ENCODE data around the gene APRT. TPM values are rescaled to one million over a fixed set of nuclear protein-coding genes. Genes with fewer than 3 reads are reported as not detected.

Gene APRT
- total RNA-seq, 4 donors from 2014 or later = 81.6 to 221 (median 149) TPM

GRCh38 chr16:88835383-88835782 lies 23.7 kb upstream of the APRT start:
- Histone ChIP-seq H3K9me3 (no peaks in the 10 kb centered on the region), H3K27ac (peak overlapping the region in 1 of 4 donors; percentile 37), H3K36me3 (peaks cover 0 to 10% (median 3%) of the 10 kb centered on the region in 4 donors), H3K4me1 (no peaks in the 10 kb centered on the region), H3K27me3 (no peaks in the 10 kb centered on the region), H3K4me3 (no peak overlapping the region)
- intact Hi-C loops (cut with DNase I; ENCODE audit: low total_unique reads) (no loop called here), in situ Hi-C loops (cut with MboI; ENCODE audit: low pct_ligation_motif_present in 1 of 4, low pct_unique_long_range_greater_than_20kb in 1 of 4, low sequenced_read_pairs in 3 of 4) (no loop called here)
- DNase-seq = peak; percentile 20
- TF ChIP-seq CTCF (IDR thresholded peaks at IDR 0.05) = no peak
- peak; percentile 15 for TF ChIP-seq POLR2A (IDR thresholded peaks at IDR 0.05)
- TF ChIP-seq POLR2AphosphoS5 (IDR thresholded peaks at IDR 0.05) = peak in 2 of 3 donors; percentile 14 to 31
- WGBS, 2 donors (ENCODE audit: low coverage in 1 of 2) = 83 to 90% methylated on average over 2 to 11 of the region's 11 CpGs

- WGBS, 2 donors (ENCODE audit: low coverage in 1 of 2) = 93% methylated on average over 13 of the region's 13 CpGs; no CpG with 5 or more reads in 1 of the 2 donors
- H3K36me3 ChIP-seq = peaks cover 0 to 3% (median 0%) of the 10 kb centered on the region in 4 donors
- no peak overlapping the region for H3K27ac ChIP-seq
Observed at GRCh38 chr16:88834670-88835069, 22.9 kb upstream of the APRT start.

GRCh38 chr16:88833086-88833485 lies 21.4 kb upstream of the APRT start:
- Histone ChIP-seq H3K27ac (no peak overlapping the region), H3K27me3 (no peaks in the 10 kb centered on the region), H3K4me1 (no peaks in the 10 kb centered on the region), H3K4me3 (no peak overlapping the region), H3K36me3 (peaks cover 0 to 3% (median 0%) of the 10 kb centered on the region in 4 donors), H3K9me3 (no peaks in the 10 kb centered on the region)
- in situ Hi-C loops (cut with MboI; ENCODE audit: low pct_ligation_motif_present in 1 of 4, low pct_unique_long_range_greater_than_20kb in 1 of 4, low sequenced_read_pairs in 3 of 4) = no loop called here
- no peak for TF ChIP-seq EP300 (IDR thresholded peaks at IDR 0.05; ENCODE audit: low read depth)
- no peak for TF ChIP-seq POLR2A (IDR thresholded peaks at IDR 0.05)
- intact Hi-C loops (cut with DNase I; ENCODE audit: low total_unique reads) = no loop called here
- WGBS, 2 donors (ENCODE audit: low coverage in 1 of 2) = 89 to 92% methylated on average over 9 to 13 of the region's 13 CpGs
- no peak for DNase-seq

More at GRCh38 chr16:88834670-88835069, 22.9 kb upstream of the APRT start:
- no peak for DNase-seq
- in situ Hi-C loops (cut with MboI; ENCODE audit: low pct_ligation_motif_present in 1 of 4, low pct_unique_long_range_greater_than_20kb in 1 of 4, low sequenced_read_pairs in 3 of 4) (no loop called here), intact Hi-C loops (cut with DNase I; ENCODE audit: low total_unique reads) (no loop called here)
- no peak overlapping the region for H3K4me3 ChIP-seq
- H3K9me3 ChIP-seq = no peaks in the 10 kb centered on the region
- H3K27me3 ChIP-seq = no peaks in the 10 kb centered on the region
- TF ChIP-seq POLR2A (IDR thresholded peaks at IDR 0.05) (no peak), EP300 (IDR thresholded peaks at IDR 0.05; ENCODE audit: low read depth) (no peak), POLR2AphosphoS5 (IDR thresholded peaks at IDR 0.05) (no peak), CTCF (IDR thresholded peaks at IDR 0.05) (no peak)
- no peaks in the 10 kb centered on the region for H3K4me1 ChIP-seq

GRCh38 chr16:88831838-88832237 lies 20.1 kb upstream of the APRT start:
- in situ Hi-C loops (cut with MboI; ENCODE audit: low pct_ligation_motif_present in 1 of 4, low pct_unique_long_range_greater_than_20kb in 1 of 4, low sequenced_read_pairs in 3 of 4) (no loop called here), intact Hi-C loops (cut with DNase I; ENCODE audit: low total_unique reads) (no loop called here)
- no peak for DNase-seq
- 88% methylated on average over 13 of the region's 13 CpGs; no CpG with 5 or more reads in 1 of the 2 donors for WGBS, 2 donors (ENCODE audit: low coverage in 1 of 2)
- TF ChIP-seq EP300 (IDR thresholded peaks at IDR 0.05; ENCODE audit: low read depth) = no peak
- TF ChIP-seq CTCF (IDR thresholded peaks at IDR 0.05) = no peak
- no peak for TF ChIP-seq POLR2A (IDR thresholded peaks at IDR 0.05)
- TF ChIP-seq POLR2AphosphoS5 (IDR thresholded peaks at IDR 0.05) = no peak
- H3K9me3 ChIP-seq = no peaks in the 10 kb centered on the region
- no peaks in the 10 kb centered on the region for H3K27me3 ChIP-seq
- no peak overlapping the region for H3K27ac ChIP-seq
- H3K36me3 ChIP-seq = peaks cover 0 to 8% (median 0%) of the 10 kb centered on the region in 4 donors
- peaks cover 0 to 1% (median 0%) of the 10 kb centered on the region in 4 donors for H3K4me1 ChIP-seq
- H3K4me3 ChIP-seq = no peak overlapping the region

GRCh38 chr16:88830783-88831182 lies 19.1 kb upstream of the APRT start:
- peak overlapping the region in 3 of 4 donors; percentile 15 to 55 (median 25) for H3K27ac ChIP-seq
- no peaks in the 10 kb centered on the region for H3K27me3 ChIP-seq
- intact Hi-C loops (cut with DNase I; ENCODE audit: low total_unique reads) (no loop called here), in situ Hi-C loops (cut with MboI; ENCODE audit: low pct_ligation_motif_present in 1 of 4, low pct_unique_long_range_greater_than_20kb in 1 of 4, low sequenced_read_pairs in 3 of 4) (no loop called here)
- H3K9me3 ChIP-seq = no peaks in the 10 kb centered on the region
- peaks cover 0 to 8% (median 0%) of the 10 kb centered on the region in 4 donors for H3K36me3 ChIP-seq
- no peak for DNase-seq
- WGBS, 2 donors (ENCODE audit: low coverage in 1 of 2) = 90% methylated on average over 14 of the region's 14 CpGs; no CpG with 5 or more reads in 1 of the 2 donors
- TF ChIP-seq POLR2AphosphoS5 (IDR thresholded peaks at IDR 0.05) = no peak
- TF ChIP-seq POLR2A (IDR thresholded peaks at IDR 0.05) = no peak
- no peak for TF ChIP-seq CTCF (IDR thresholded peaks at IDR 0.05)
- no peak for TF ChIP-seq EP300 (IDR thresholded peaks at IDR 0.05; ENCODE audit: low read depth)
- peaks cover 0 to 9% (median 3%) of the 10 kb centered on the region in 4 donors for H3K4me1 ChIP-seq
- no peak overlapping the region for H3K4me3 ChIP-seq

Measured in transverse colon (tissue), 4 donors.